D721Med (cell line): ENCODE data around the gene DCPS.
"Not testable (repeated sequence)": the region's sequence is repeated elsewhere in the genome, so short reads cannot be mapped to it uniquely, and the experiment has no call there.

ENCODE experiments used
- DNase-seq: peaks from one replicate; pipeline ENCODE4 v3.0.0; 2011; ENCODE audit warnings: low spot score; ENCODE audit not compliant: insufficient read length
- FAIRE-seq: peaks from 2 replicates; lab custom pipeline; 2011; peaks lifted over from hg19 to GRCh38; lab: Jason Lieb, UNC
- TF ChIP-seq, protein P1 (sequence below): IDR thresholded peaks from 2 replicates; pipeline ENCODE4 v1.5.1; 2012; ENCODE audit warnings: mild to moderate bottlenecking, control low read depth; ENCODE audit not compliant: insufficient read depth; ENCODE audit errors: missing control alignments

The DCPS gene, protein sequence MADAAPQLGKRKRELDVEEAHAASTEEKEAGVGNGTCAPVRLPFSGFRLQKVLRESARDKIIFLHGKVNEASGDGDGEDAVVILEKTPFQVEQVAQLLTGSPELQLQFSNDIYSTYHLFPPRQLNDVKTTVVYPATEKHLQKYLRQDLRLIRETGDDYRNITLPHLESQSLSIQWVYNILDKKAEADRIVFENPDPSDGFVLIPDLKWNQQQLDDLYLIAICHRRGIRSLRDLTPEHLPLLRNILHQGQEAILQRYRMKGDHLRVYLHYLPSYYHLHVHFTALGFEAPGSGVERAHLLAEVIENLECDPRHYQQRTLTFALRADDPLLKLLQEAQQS

DNA sequence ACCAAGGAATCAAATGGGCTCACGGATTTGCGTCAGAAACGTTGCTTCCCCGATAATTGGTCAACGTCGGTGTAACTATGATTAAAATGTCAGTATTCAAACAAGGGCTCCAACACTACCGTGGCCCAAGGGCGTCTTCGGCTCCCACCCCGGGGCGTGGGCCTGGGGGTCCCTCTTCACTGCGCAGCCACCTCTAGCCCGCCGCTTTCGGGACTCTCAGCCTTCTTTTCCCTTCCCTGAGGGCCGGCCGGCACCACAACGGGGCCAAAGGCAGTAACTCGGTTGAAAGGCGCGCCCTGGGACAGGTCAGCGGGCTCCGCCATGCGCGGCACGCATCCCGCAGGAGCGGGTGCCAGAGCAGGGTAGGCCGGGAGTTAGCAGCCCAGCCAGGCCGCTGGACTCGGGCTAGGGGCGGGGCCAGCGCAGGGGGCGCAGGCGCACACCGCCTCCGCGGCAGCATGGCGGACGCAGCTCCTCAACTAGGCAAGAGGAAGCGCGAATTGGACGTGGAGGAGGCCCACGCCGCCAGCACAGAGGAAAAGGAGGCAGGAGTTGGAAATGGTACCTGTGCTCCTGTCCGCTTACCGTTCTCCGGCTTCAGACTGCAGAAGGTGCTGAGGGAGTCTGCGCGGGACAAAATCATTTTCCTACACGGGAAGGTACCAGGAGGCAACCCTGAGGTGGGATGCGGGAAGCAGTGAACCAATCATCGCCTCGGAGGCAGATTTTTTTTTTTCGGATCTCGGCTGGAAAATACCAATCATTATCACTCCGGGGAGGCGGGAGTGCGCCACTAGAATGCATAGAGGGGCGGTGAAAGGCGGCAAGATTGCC is at the start of gene DCPS:
Gene DCPS, plus strand, starts transcription at position 438 of the 834 bp plus-strand sequence. Its CDS starts 21 bp downstream, at position 459.
- DNase-seq (peak; percentile 94), FAIRE-seq (peak; percentile 25)
- TF ChIP-seq, protein P1, sequence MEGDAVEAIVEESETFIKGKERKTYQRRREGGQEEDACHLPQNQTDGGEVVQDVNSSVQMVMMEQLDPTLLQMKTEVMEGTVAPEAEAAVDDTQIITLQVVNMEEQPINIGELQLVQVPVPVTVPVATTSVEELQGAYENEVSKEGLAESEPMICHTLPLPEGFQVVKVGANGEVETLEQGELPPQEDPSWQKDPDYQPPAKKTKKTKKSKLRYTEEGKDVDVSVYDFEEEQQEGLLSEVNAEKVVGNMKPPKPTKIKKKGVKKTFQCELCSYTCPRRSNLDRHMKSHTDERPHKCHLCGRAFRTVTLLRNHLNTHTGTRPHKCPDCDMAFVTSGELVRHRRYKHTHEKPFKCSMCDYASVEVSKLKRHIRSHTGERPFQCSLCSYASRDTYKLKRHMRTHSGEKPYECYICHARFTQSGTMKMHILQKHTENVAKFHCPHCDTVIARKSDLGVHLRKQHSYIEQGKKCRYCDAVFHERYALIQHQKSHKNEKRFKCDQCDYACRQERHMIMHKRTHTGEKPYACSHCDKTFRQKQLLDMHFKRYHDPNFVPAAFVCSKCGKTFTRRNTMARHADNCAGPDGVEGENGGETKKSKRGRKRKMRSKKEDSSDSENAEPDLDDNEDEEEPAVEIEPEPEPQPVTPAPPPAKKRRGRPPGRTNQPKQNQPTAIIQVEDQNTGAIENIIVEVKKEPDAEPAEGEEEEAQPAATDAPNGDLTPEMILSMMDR = no peak

DNA sequence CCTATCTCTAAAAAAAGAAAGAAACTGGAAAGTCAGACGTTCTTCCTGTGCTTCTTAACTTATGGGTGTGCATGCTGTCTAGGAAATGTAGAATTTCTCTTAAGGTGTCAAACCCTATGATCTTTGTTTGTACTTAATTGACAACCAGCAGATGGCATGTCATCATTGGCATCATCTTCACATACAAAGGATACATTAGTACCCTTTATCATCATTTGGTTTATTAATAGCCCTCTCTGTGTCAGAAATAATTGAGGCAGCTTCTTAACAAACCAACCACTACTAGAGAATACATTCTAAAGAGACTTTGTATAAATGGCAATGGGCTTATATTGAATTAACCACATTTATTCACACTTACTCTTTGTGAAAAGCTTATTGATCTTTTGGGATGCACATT is 49.0 kb upstream of the DCPS start:
- no peak for FAIRE-seq
- no peak for DNase-seq
- TF ChIP-seq, protein P1 = no peak

DNA sequence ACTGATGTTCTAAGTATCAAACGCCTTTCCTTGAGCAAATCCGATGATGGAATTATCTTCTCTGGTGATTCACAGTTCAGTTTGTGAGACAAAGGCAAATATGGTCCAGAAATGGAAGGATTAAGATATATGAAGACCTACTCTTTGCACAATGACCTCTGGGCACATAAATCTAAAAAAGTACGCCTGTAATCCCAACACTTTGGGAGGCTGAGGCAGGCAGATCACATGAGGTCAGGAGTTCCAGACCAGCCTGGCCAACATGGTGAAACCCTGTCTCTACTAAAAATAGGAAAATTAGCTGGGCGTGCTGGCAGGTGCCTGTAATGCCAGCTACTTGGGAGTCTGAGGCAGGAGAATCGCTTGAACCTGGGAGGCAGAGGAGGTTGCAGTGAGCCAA is 48.4 kb upstream of the DCPS start:
- not testable (repeated sequence) for FAIRE-seq, DNase-seq

DNA sequence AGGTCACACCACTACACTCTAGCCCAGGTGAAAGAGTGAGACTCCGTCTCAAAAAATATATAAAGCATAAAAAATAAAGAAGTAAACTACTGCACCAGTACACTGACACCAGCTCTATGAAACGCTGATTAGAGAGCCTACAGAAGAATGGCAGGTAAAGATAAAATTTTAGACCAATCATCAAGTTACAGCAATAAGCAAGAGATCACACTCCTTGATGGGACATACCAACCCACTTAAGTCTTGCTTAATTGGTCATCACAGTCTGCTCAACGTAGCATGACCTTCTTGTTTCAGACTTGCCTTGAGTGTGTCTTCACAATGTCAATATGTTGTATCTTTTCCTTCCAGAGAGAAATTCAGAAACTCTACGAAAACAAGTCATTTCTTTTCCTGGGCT is 47.6 kb upstream of the DCPS start:
- FAIRE-seq = no peak
- no peak for DNase-seq
- TF ChIP-seq, protein P1 = no peak

DNA sequence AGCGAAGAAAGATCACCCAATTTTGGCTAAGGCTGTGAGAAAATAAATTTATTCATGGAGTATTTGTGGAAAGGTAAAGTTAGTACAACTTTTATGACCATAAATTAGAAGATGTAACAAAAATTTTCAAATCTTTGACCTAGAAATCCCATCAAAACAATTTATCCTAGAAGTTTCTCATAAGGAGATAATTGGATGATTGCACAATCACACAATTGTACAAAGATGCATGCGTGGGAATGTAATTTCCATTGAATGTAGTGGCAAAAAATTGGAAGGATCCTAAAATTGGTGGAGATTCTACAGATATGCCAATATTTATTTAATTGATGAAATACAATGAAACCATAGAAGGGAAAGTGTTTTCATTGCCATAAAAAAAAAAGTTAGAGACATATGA is 46.7 kb upstream of the DCPS start:
- TF ChIP-seq, protein P1 = no peak
- FAIRE-seq (no peak), DNase-seq (no peak)

DNA sequence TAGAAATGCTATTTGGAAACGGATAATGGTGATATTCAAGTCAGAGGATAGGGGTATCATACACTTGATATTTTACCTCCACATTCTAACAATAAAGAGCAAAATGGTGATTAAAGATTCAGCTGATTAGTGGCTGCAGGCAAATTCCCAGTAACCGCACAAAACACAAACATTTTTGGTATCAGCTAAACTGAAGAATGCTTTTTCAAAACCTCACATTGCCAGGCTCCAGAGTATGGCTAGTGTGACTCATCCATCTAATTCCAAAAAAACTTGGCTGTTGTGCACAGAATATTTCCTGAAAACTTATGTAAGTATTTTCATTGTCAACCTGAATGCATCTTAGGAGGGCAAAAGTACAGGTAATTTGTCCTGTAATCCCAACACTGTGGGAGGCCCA is 46.1 kb upstream of the DCPS start:
- no peak for DNase-seq
- TF ChIP-seq, protein P1 = no peak
- FAIRE-seq = no peak

DNA sequence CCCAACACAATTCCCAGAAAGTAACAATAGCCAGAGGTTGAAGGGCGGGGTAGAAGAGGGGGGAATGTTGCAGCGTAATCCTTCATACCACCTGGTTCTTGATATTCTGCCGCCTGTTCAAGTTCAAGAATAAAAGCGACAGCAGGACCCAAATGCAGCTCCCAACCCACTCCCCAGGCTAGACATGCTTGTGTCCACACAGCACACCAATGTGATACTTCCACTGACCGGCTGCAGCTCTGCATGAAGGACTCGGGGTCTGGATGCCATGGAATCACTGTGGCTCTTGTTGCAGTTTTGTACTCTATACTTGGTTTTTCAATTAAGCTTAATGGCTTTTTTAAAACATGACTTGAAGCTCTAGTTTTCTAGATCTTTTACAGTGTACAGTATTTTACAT is 41.6 kb upstream of the DCPS start:
- FAIRE-seq (no peak), DNase-seq (no peak)
- TF ChIP-seq, protein P1 = no peak
